ENCODE measurements around the gene HLX.

DNA sequence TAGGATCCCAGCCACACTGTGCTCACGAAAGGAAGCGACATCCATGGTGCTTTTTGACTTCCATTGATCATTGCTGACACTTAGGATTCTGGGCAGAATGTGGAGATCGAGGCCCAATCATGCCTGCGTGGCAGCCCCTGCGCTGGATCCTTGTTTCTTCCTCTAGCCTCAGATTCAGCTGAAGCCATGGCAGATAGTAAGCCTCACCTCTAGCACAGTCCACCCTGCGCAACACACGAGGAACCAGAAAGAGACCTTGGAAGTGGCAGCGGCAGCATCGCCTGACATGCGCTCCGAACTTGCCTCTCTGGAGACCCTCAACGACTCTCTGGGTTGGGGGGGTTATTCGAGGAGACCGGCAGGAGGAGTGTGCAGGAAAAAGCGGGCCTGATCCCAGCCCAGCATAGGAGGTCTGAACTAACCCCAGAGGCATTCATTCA lies 10.6 kb downstream of the HLX start:
- no peak for TF ChIP-seq POLR2AphosphoS5 (IDR thresholded peaks at IDR 0.05)
- TF ChIP-seq, protein P1, sequence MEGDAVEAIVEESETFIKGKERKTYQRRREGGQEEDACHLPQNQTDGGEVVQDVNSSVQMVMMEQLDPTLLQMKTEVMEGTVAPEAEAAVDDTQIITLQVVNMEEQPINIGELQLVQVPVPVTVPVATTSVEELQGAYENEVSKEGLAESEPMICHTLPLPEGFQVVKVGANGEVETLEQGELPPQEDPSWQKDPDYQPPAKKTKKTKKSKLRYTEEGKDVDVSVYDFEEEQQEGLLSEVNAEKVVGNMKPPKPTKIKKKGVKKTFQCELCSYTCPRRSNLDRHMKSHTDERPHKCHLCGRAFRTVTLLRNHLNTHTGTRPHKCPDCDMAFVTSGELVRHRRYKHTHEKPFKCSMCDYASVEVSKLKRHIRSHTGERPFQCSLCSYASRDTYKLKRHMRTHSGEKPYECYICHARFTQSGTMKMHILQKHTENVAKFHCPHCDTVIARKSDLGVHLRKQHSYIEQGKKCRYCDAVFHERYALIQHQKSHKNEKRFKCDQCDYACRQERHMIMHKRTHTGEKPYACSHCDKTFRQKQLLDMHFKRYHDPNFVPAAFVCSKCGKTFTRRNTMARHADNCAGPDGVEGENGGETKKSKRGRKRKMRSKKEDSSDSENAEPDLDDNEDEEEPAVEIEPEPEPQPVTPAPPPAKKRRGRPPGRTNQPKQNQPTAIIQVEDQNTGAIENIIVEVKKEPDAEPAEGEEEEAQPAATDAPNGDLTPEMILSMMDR (IDR thresholded peaks at IDR 0.05), result no peak
- TF ChIP-seq EP300 (IDR thresholded peaks at IDR 0.05), result no peak
- TF ChIP-seq POLR2A (IDR thresholded peaks at IDR 0.05), result no peak
